Liver (tissue), 3 donors: ENCODE results near the gene PLD3.

Experiments
- SP1 ChIP-seq: IDR thresholded peaks from 2 replicates; pipeline ENCODE4 v1.6.1; 2018; ENCODE audit warnings: antibody characterized with exemption, mild to moderate bottlenecking
- TF ChIP-seq, protein P1 (sequence below): fragments of 150-350 bp; IDR thresholded peaks from 2 replicates; pipeline ENCODE4 v1.5.1; 2017; ENCODE audit warnings: improper control_type of control experiment, low read depth, low read length; ENCODE audit not compliant: missing input control
- donor health status: healthy.
- donor health status: healthy.

DNA sequence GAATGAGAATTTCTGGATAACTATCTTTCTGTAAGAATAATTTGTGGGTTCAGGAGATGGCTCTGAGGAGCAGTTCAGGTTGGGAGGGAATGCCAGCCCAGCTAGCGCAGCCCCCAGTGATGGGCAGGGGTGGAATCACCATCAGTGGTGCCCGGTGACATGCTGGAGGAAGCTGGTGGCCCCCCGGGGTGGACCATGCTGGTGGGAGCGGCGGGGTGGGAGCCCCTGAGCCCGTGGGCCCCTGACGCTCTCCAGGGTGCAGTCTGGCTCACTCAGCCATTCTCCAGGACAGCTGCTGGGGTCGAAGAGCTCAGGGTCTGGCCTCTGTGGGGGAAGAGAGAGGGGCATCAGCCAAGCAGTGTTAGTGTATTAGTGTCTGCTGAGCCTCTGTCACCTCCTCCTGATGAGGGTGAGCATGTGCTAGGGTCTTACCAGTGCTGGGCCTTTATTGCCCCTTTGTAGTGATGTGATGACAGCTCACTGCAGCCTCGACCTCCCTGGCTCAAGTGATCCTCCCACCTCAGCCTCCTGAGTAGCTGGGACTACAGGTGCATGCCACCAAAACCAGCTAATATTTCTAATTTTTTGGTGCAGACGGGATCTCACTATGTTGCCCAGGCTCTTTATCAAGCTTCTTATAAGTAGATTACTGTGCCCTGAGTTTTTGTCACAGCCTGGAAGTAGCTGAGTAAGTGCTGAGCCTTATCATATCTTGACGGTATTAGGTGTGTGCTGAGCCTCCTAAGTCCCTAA, 31.1 kb downstream of the PLD3 start:
- no peak for TF ChIP-seq SP1
- TF ChIP-seq, protein P1, sequence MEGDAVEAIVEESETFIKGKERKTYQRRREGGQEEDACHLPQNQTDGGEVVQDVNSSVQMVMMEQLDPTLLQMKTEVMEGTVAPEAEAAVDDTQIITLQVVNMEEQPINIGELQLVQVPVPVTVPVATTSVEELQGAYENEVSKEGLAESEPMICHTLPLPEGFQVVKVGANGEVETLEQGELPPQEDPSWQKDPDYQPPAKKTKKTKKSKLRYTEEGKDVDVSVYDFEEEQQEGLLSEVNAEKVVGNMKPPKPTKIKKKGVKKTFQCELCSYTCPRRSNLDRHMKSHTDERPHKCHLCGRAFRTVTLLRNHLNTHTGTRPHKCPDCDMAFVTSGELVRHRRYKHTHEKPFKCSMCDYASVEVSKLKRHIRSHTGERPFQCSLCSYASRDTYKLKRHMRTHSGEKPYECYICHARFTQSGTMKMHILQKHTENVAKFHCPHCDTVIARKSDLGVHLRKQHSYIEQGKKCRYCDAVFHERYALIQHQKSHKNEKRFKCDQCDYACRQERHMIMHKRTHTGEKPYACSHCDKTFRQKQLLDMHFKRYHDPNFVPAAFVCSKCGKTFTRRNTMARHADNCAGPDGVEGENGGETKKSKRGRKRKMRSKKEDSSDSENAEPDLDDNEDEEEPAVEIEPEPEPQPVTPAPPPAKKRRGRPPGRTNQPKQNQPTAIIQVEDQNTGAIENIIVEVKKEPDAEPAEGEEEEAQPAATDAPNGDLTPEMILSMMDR = no peak
